K562 (cell line): ENCODE data around the gene UBN1. TPM values are rescaled to one million over a fixed set of nuclear protein-coding genes. Genes with fewer than 3 reads are reported as not detected.

ENCODE experiments used
- ATAC-seq: fragments of 200-7000 bp; cut with Tn5 transposase; 3 replicates; pipeline ENCODE4 v1.9.1; 2020; ENCODE audit warnings: moderate library complexity
- BruUV-seq: library from RNA; stranded (reverse); fragments of 400-500 nt; replicated peaks from 2 replicates; lab custom pipeline; 2021; lab: Mats Ljungman, UMichigan
- CTCF ChIA-PET: fragments of 300-600 bp; formaldehyde crosslinking; extraction: SDS; loops from one replicate; lab custom pipeline; 2021; ENCODE audit warnings: low intra/inter-chr PET ratio; lab: Yijun Ruan, JAX
- POLR2A ChIA-PET: fragments of 300-600, 350-650 bp; sonication (Branson Sonifier 250); formaldehyde crosslinking; extraction: SDS; loops from one replicate; lab custom pipeline; 2021; ENCODE audit warnings: antibody characterized with exemption, inconsistent platforms; lab: Yijun Ruan, JAX
- DNase-seq, 4 experiments: peaks; one replicate each; pipeline versions ENCODE4 v3.0.0 to v3.0.0-alpha.2; 2011 to 2018; ENCODE audit warnings: low spot score in 3 of 4, mixed read lengths in 3 of 4; ENCODE audit errors: extremely low read depth in 1 of 4
- FAIRE-seq: peaks from 2 replicates; lab custom pipeline; 2011; peaks lifted over from hg19 to GRCh38; lab: Jason Lieb, UNC
- H2AFZ ChIP-seq: 2 replicates; pipeline ENCODE4 v1.6.0; 2011; ENCODE audit warnings: low read depth, low read length, control low read depth, inconsistent platforms
- H3K27ac ChIP-seq: fragments of 200-600 bp; 3 replicates; pipeline ENCODE4 v1.8.0; 2011; ENCODE audit warnings: low read depth, mild to moderate bottlenecking, control low read depth, inconsistent platforms, low read length, moderate library complexity, mixed read lengths; ENCODE audit errors: extremely low read depth
- H3K27me3 ChIP-seq, 2 experiments: fragments of 300-600 bp in 1 of 2; 2 replicates in 1 of 2; 3 replicates in 1 of 2; pipeline versions ENCODE4 v1.6.0 to v1.8.0; 2011; ENCODE audit warnings: inconsistent platforms in 2 of 2, low read length in 2 of 2, mild to moderate bottlenecking in 1 of 2, mixed read lengths in 1 of 2, moderate library complexity in 1 of 2; ENCODE audit not compliant: control insufficient read depth in 2 of 2, insufficient read depth in 2 of 2
- H3K36me3 ChIP-seq: fragments of 300-600 bp; 3 replicates; pipeline ENCODE4 v1.8.0; 2011; ENCODE audit warnings: mild to moderate bottlenecking, low read length, inconsistent platforms; ENCODE audit not compliant: control insufficient read depth, insufficient read depth
- H3K4me1 ChIP-seq, 2 experiments: fragments of 200-600 bp in 1 of 2; replicated peaks in 1 of 2; 2 replicates in 1 of 2; 3 replicates in 1 of 2; pipeline versions ENCODE4 v1.5.1 to v1.8.0; 2011; ENCODE audit warnings: inconsistent platforms in 2 of 2, low read length in 2 of 2, mild to moderate bottlenecking in 1 of 2, mixed read lengths in 1 of 2, moderate library complexity in 1 of 2; ENCODE audit not compliant: control insufficient read depth in 2 of 2, insufficient read depth in 2 of 2
- H3K4me2 ChIP-seq: 2 replicates; pipeline ENCODE4 v1.6.1; 2011; ENCODE audit warnings: low read length, control low read depth, inconsistent platforms, mixed read lengths; ENCODE audit not compliant: insufficient read depth
- H3K4me3 ChIP-seq: fragments of 200-600 bp; sonication (generic), shearing (Covaris generic); 2 replicates; pipeline ENCODE4 v1.5.1; 2016; ENCODE audit warnings: control low read depth, inconsistent platforms
- H3K79me2 ChIP-seq: fragments of 200-600 bp; 3 replicates; pipeline ENCODE4 v1.8.0; 2011; ENCODE audit warnings: low read length, inconsistent platforms; ENCODE audit not compliant: control insufficient read depth, insufficient read depth
- H3K9ac ChIP-seq, 2 experiments: 2 replicates each; pipeline versions ENCODE4 v1.6.0 to v1.6.1; 2011; ENCODE audit warnings: low read depth in 2 of 2, low read length in 2 of 2, control low read depth in 1 of 2, inconsistent platforms in 1 of 2, mild to moderate bottlenecking in 1 of 2, mixed read lengths in 1 of 2; ENCODE audit not compliant: insufficient read depth in 1 of 2
- H3K9me1 ChIP-seq: one replicate; pipeline ENCODE4 v1.6.0; 2011; ENCODE audit warnings: inconsistent platforms, mild to moderate bottlenecking, low read length, moderate library complexity; ENCODE audit not compliant: control insufficient read depth, insufficient read depth
- H3K9me3 ChIP-seq: replicated peaks from 2 replicates; pipeline ENCODE4 v1.5.1; 2011; ENCODE audit warnings: low read depth, low read length, inconsistent platforms; ENCODE audit not compliant: control insufficient read depth, insufficient read depth
- H4K20me1 ChIP-seq: replicated peaks from 2 replicates; pipeline ENCODE4 v1.6.1; 2011; ENCODE audit warnings: low read length, inconsistent platforms, mixed read lengths; ENCODE audit not compliant: control insufficient read depth, insufficient read depth
- CREB5 ChIP-seq: fragments of 250-450 bp; sonication (Bioruptor Pico); IDR thresholded peaks from 2 replicates; pipeline ENCODE4 v1.5.0; 2020; ENCODE audit warnings: mild to moderate bottlenecking
- FOSL1 ChIP-seq: fragments of 200-800 bp; sonication (Bioruptor generic); conservative IDR thresholded peaks from 2 replicates; pipeline ENCODE4 v1.6.1; 2016; ENCODE audit warnings: missing genetic modification characterization, missing compliant biosample characterization
- NFIC ChIP-seq: fragments of 450-650 bp; IDR thresholded peaks from 2 replicates; pipeline ENCODE4 v1.6.1; 2017; ENCODE audit warnings: mild to moderate bottlenecking, inconsistent platforms
- NR1H2 ChIP-seq: sonication (generic); formaldehyde crosslinking; IDR thresholded peaks from 2 replicates; pipeline ENCODE4 v1.4.0; 2020; ENCODE audit warnings: mild to moderate bottlenecking, missing genetic modification reagents
- SMAD2 ChIP-seq: fragments of 150-350 bp; IDR thresholded peaks from 2 replicates; pipeline ENCODE4 v1.6.1; 2014; ENCODE audit warnings: low read depth, mild to moderate bottlenecking, low read length
- ZNF445 ChIP-seq: fragments of 250-450 bp; sonication (Bioruptor Pico); IDR thresholded peaks from 2 replicates; pipeline ENCODE4 v1.4.0; 2020; ENCODE audit warnings: low read depth, mild to moderate bottlenecking, moderate library complexity
- WGBS: fragments of 100-300 bp; shearing (Covaris generic); methylation state at CpG from one replicate; pipeline ENCODE4 v1.1.6; 2016; ENCODE audit warnings: low coverage, mixed read lengths; ENCODE audit not compliant: insufficient coverage; ENCODE audit errors: missing lambda C conversion rate; 5-methylcytosine and 5-hydroxymethylcytosine counted together
- in situ Hi-C: fragments of 300-500 bp; cut with MboI; formaldehyde crosslinking; loops from 4 replicates; pipeline ENCODE4 v1.15.0; 2018; ENCODE audit warnings: inconsistent platforms, mixed read lengths
- intact Hi-C: fragments of 100-400 bp; cut with micrococcal nuclease; formaldehyde crosslinking; loops from 2 replicates; pipeline ENCODE4 v1.14.2; 2022
- polyA plus RNA-seq, 8 experiments: library from polyadenylated mRNA; depleted of rRNA in 4 of 8; stranded (reverse) in 5 of 8; unstranded in 3 of 8; fragments of >200 nt; fragmentation: Nextera tagmentation in 2 of 8; fragmentation: Illumina TruSeq in 1 of 8; extraction: Ambion mirVana in 2 of 8; extraction: Trizol in 1 of 8; gene quantifications; 2 replicates each; pipeline versions ENCODE4 v1.2.1 to v1.2.3, GENCODE V29; 2011 to 2014; ENCODE audit warnings: inconsistent platforms in 1 of 8, missing spikeins in 1 of 8
- total RNA-seq, 7 experiments: library from RNA; depleted of rRNA in 6 of 7; stranded (reverse); fragments of >200 nt in 6 of 7; fragmentation: Illumina TruSeq in 2 of 7; extraction: Trizol in 2 of 7; gene quantifications; 2 replicates each; pipeline versions ENCODE4 v1.2.1 to v1.2.3, GENCODE V29; 2011 to 2021; ENCODE audit warnings: low replicate concordance in 1 of 7
- TF ChIP-seq, protein P1 (sequence below): IDR thresholded peaks from 3 replicates; pipeline ENCODE4 v1.6.1; 2011; ENCODE audit warnings: borderline replicate concordance, mild to moderate bottlenecking; ENCODE audit not compliant: insufficient read length, insufficient read depth
- TF ChIP-seq, protein P2 (sequence below), 2 experiments: fragments of 450-650 bp in 1 of 2; sonication (generic) in 1 of 2; formaldehyde crosslinking in 1 of 2; IDR thresholded peaks; 2 replicates each; pipeline versions ENCODE4 v1.7.1 to v1.9.0; 2016 to 2022; ENCODE audit warnings: inconsistent platforms in 1 of 2, mild to moderate bottlenecking in 1 of 2, missing genetic modification reagents in 1 of 2

UBN1 gene
- total and polyA plus RNA-seq, 9 of the 15 experiments (the other 6 are each of a cell fraction or from before 2014, with no cell fraction given): 1.5 to 45.7 (median 20.6) TPM

DNA sequence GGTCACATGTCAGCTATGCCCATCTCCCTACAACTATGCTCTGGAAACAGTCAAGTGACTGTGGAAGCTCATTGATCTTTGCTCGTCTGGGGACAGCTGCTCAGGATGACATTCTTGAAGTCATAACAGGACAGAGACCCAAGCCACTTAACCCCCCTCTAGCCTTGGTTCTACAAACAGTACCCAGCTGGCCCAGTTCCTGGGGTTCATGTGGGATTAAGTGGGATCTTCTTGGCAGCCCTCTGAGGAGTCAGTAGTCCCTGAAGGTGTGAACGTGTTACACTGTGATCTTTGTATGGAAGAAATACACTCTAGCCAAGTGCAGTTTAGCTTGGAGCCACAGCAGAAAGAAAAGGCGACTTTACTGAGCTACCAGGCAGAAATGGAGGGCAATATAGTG, 25.8 kb downstream of the UBN1 start:
- BruUV-seq: no TSS peak
- in situ Hi-C loops: no loop called here
- Histone ChIP-seq H3K27ac (no peak overlapping the region), H3K79me2 (peaks cover under 1% of the 10 kb centered on the region; the same call in 2 of the 3 replicates), H4K20me1 (peaks cover 13% of the 10 kb centered on the region), H3K4me3 (no peak overlapping the region), H3K27me3 (no peaks in the 10 kb centered on the region), H3K36me3 (peaks cover 92% of the 10 kb centered on the region), H3K9me3 (no peaks in the 10 kb centered on the region), H3K4me1 (no peaks in the 10 kb centered on the region), H3K4me2 (no peak overlapping the region), H2AFZ (no peak overlapping the region), H3K9ac (no peak overlapping the region), H3K9me1 (peaks cover 5% of the 10 kb centered on the region)
- WGBS: 73% methylated on average over 3 of the region's 3 CpGs
- intact Hi-C loops: no loop called here
- DNase-seq: no peak
- FAIRE-seq: no peak
- CTCF ChIA-PET: no interaction called here
- TF ChIP-seq NFIC: no peak
- no peak for TF ChIP-seq FOSL1
- TF ChIP-seq, protein P1, sequence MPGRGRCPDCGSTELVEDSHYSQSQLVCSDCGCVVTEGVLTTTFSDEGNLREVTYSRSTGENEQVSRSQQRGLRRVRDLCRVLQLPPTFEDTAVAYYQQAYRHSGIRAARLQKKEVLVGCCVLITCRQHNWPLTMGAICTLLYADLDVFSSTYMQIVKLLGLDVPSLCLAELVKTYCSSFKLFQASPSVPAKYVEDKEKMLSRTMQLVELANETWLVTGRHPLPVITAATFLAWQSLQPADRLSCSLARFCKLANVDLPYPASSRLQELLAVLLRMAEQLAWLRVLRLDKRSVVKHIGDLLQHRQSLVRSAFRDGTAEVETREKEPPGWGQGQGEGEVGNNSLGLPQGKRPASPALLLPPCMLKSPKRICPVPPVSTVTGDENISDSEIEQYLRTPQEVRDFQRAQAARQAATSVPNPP: no peak
- TF ChIP-seq ZNF445 (CRISPR knock-in tag): no peak
- TF ChIP-seq NR1H2: no peak
- no peak for TF ChIP-seq SMAD2
- TF ChIP-seq, protein P2, sequence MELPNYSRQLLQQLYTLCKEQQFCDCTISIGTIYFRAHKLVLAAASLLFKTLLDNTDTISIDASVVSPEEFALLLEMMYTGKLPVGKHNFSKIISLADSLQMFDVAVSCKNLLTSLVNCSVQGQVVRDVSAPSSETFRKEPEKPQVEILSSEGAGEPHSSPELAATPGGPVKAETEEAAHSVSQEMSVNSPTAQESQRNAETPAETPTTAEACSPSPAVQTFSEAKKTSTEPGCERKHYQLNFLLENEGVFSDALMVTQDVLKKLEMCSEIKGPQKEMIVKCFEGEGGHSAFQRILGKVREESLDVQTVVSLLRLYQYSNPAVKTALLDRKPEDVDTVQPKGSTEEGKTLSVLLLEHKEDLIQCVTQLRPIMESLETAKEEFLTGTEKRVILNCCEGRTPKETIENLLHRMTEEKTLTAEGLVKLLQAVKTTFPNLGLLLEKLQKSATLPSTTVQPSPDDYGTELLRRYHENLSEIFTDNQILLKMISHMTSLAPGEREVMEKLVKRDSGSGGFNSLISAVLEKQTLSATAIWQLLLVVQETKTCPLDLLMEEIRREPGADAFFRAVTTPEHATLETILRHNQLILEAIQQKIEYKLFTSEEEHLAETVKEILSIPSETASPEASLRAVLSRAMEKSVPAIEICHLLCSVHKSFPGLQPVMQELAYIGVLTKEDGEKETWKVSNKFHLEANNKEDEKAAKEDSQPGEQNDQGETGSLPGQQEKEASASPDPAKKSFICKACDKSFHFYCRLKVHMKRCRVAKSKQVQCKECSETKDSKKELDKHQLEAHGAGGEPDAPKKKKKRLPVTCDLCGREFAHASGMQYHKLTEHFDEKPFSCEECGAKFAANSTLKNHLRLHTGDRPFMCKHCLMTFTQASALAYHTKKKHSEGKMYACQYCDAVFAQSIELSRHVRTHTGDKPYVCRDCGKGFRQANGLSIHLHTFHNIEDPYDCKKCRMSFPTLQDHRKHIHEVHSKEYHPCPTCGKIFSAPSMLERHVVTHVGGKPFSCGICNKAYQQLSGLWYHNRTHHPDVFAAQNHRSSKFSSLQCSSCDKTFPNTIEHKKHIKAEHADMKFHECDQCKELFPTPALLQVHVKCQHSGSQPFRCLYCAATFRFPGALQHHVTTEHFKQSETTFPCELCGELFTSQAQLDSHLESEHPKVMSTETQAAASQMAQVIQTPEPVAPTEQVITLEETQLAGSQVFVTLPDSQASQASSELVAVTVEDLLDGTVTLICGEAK (IDR thresholded peaks at IDR 0.05): no peak
- TF ChIP-seq, protein P2 (CRISPR knock-in tag; IDR thresholded peaks at IDR 0.05): no peak
- TF ChIP-seq CREB5 (CRISPR knock-in tag): no peak
- POLR2A ChIA-PET: interaction anchor here (1.0 to 2.9 kb wide), 5 partner anchors 12 to 26 kb away, joined by 5 to 14 read pairs (median 5); no protein-coding TSS in a partner anchor
- no peak for ATAC-seq
